CD14-positive monocyte (primary cell): Measurements from ENCODE around the gene TEX19. TPM values are rescaled to one million over a fixed set of nuclear protein-coding genes. Genes with fewer than 3 reads are reported as not detected.
A peak's percentile ranks its signal among the peaks of the same experiment; 100 is the strongest.

Experiments
- DNase-seq, 3 donors: peaks; one replicate each; pipeline ENCODE4 v3.0.0-alpha.2; 2011 to 2022
- H2AFZ ChIP-seq: 2 replicates; pipeline ENCODE4 v1.6.0; 2012; ENCODE audit warnings: mild to moderate bottlenecking, low read depth, low read length, inconsistent platforms; ENCODE audit not compliant: insufficient read depth, poor library complexity, severe bottlenecking
- H3K27ac ChIP-seq, 2 donors: 1 replicate in 1 of 2; 2 replicates in 1 of 2; pipeline ENCODE4 v1.5.1; 2012 to 2013; ENCODE audit warnings: low read length in 2 of 2, control low read depth in 1 of 2, inconsistent platforms in 1 of 2, low read depth in 1 of 2, mild to moderate bottlenecking in 1 of 2
- H3K27me3 ChIP-seq, 2 donors: one replicate each; pipeline versions ENCODE4 v1.6.0 to v1.6.1; 2011 to 2013; ENCODE audit warnings: low read length in 2 of 2; ENCODE audit not compliant: control insufficient read depth in 2 of 2, insufficient read depth in 2 of 2
- H3K36me3 ChIP-seq, 2 donors: replicated peaks in 1 of 2; 1 replicate in 1 of 2; 2 replicates in 1 of 2; pipeline versions ENCODE4 v1.5.1 to v1.6.1; 2012 to 2013; ENCODE audit warnings: low read length in 2 of 2, control low read depth in 1 of 2, inconsistent platforms in 1 of 2, mild to moderate bottlenecking in 1 of 2; ENCODE audit not compliant: insufficient read depth in 2 of 2, control insufficient read depth in 1 of 2
- H3K4me1 ChIP-seq, 2 donors: 1 replicate in 1 of 2; 2 replicates in 1 of 2; pipeline versions ENCODE4 v1.5.1 to v1.6.1; 2012 to 2013; ENCODE audit warnings: low read length in 2 of 2, control low read depth in 1 of 2, inconsistent platforms in 1 of 2, mild to moderate bottlenecking in 1 of 2, moderate library complexity in 1 of 2; ENCODE audit not compliant: insufficient read depth in 2 of 2, control insufficient read depth in 1 of 2
- H3K4me2 ChIP-seq: replicated peaks from 2 replicates; pipeline ENCODE3; 2012; ENCODE audit warnings: low read length, moderate library complexity, mild to moderate bottlenecking; ENCODE audit not compliant: poor library complexity, severe bottlenecking; ENCODE audit errors: extremely low read depth
- H3K4me3 ChIP-seq, 3 experiments: fragments of 200-600 bp in 1 of 3; sonication (generic) in 1 of 3; replicated peaks in 1 of 3; 1 replicate in 2 of 3; 2 replicates in 1 of 3; pipeline ENCODE4 v1.5.1; 2011 to 2013; ENCODE audit warnings: low read length in 3 of 3, mild to moderate bottlenecking in 3 of 3, control low read depth in 2 of 3, low read depth in 2 of 3, inconsistent platforms in 1 of 3, moderate library complexity in 1 of 3
- H3K79me2 ChIP-seq: 2 replicates; pipeline ENCODE4 v1.6.0; 2012; ENCODE audit warnings: mild to moderate bottlenecking, control low read depth, inconsistent platforms, low read length, moderate library complexity; ENCODE audit not compliant: insufficient read depth
- H3K9ac ChIP-seq: 2 replicates; pipeline ENCODE4 v1.6.0; 2017; ENCODE audit warnings: low read length, mild to moderate bottlenecking; ENCODE audit not compliant: insufficient read depth, poor library complexity, severe bottlenecking
- H3K9me3 ChIP-seq, 2 donors: replicated peaks in 1 of 2; 1 replicate in 1 of 2; 2 replicates in 1 of 2; pipeline versions ENCODE4 v1.5.1 to v1.6.1; 2012 to 2013; ENCODE audit warnings: low read length in 2 of 2, control low read depth in 1 of 2; ENCODE audit not compliant: control insufficient read depth in 1 of 2, insufficient read depth in 1 of 2
- H4K20me1 ChIP-seq: 2 replicates; pipeline ENCODE4 v1.6.0; 2012; ENCODE audit warnings: mild to moderate bottlenecking, low read length, control low read depth, moderate library complexity; ENCODE audit not compliant: insufficient read depth
- H3K27ac Mint-ChIP-seq, 7 donors: one replicate each; pipeline ENCODE4 v1.8.0; 2020; ENCODE audit warnings: mild to moderate bottlenecking in 7 of 7, mixed read lengths in 7 of 7, moderate library complexity in 6 of 7, inconsistent platforms in 2 of 7
- H3K27me3 Mint-ChIP-seq, 3 donors: one replicate each; pipeline ENCODE4 v1.8.0; 2021 to 2022; ENCODE audit warnings: low read depth in 3 of 3, mild to moderate bottlenecking in 3 of 3, mixed read lengths in 3 of 3, moderate library complexity in 3 of 3, inconsistent platforms in 1 of 3
- H3K36me3 Mint-ChIP-seq, 2 donors: one replicate each; pipeline ENCODE4 v1.8.0; 2020; ENCODE audit warnings: mixed read lengths in 2 of 2, inconsistent platforms in 1 of 2, mild to moderate bottlenecking in 1 of 2
- H3K4me1 Mint-ChIP-seq: one replicate; pipeline ENCODE4 v1.8.0; 2020; ENCODE audit warnings: mild to moderate bottlenecking, mixed read lengths
- H3K4me3 Mint-ChIP-seq, 2 donors: one replicate each; pipeline ENCODE4 v1.8.0; 2020; ENCODE audit warnings: mild to moderate bottlenecking in 2 of 2, mixed read lengths in 2 of 2, moderate library complexity in 1 of 2
- H3K9me3 Mint-ChIP-seq, 7 donors: one replicate each; pipeline ENCODE4 v1.8.0; 2020 to 2022; ENCODE audit warnings: mixed read lengths in 7 of 7, mild to moderate bottlenecking in 6 of 7, moderate library complexity in 6 of 7, inconsistent platforms in 2 of 7
- WGBS: methylation state at CpG from one replicate; pipeline ENCODE4 v1.1.5; 2013; ENCODE audit warnings: missing lambda C conversion rate; ENCODE audit not compliant: insufficient coverage; 5-methylcytosine and 5-hydroxymethylcytosine counted together
- intact Hi-C, 2 donors: fragments of 100-400 bp; cut with micrococcal nuclease; formaldehyde crosslinking; loops; one replicate each; pipeline versions ENCODE4 v1.15.0 to v1.15.1; 2023
- polyA plus RNA-seq, 3 donors: library from polyadenylated mRNA; depleted of rRNA in 1 of 3; unstranded in 2 of 3; stranded (reverse) in 1 of 3; fragments of 300-500 nt in 2 of 3; fragments of >200 nt in 1 of 3; fragmentation: Illumina TruSeq in 2 of 3; gene quantifications; 1 replicate in 2 of 3; 2 replicates in 1 of 3; pipeline ENCODE4 v1.2.3, GENCODE V29; 2012 to 2021
- TF ChIP-seq, protein P1 (sequence below): fragments of 200-600 bp; IDR thresholded peaks from one replicate; pipeline ENCODE4 v1.8.0; 2022; ENCODE audit warnings: antibody characterized with exemption, mild to moderate bottlenecking

Gene TEX19
- polyA plus RNA-seq, 3 donors = not detected

DNA sequence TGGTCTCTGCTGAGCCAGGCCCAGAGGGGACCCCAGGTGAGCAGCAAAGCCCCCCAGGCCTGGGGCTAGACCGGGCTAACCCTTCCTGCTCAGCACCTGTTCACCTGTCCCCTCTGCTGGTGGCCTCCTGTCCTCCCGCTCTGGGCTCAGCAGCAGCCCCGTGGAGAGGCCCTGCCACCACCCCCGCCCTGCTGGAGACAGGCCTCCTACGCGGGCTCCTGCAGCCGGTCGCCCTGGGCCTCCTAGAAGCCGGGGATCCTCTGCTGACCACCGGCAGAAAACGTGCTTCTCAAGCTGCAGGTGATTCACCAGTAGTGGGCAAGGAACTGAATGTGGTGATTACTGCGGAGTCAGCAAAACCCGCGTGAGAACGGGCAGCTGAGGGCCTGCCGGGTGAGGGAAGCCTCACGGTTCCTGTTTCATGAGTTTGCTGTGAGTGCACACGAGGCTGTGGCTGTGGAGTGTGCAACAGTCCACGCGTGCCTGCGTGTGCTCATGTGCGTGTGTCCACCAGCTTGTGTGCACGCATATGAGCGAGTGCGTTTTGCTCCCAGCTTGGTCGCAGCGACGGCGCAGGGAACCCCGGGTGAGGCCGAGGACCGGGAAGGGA is 26.3 kb upstream of the TEX19 start:
- H3K79me2 ChIP-seq = peaks cover 34% of the 10 kb centered on the region
- peak overlapping the region; percentile 41 for H2AFZ ChIP-seq
- peaks cover 45% of the 10 kb centered on the region for H3K4me1 Mint-ChIP-seq
- H3K9me3 Mint-ChIP-seq = peaks cover 0 to 3% (median 0%) of the 10 kb centered on the region in 7 donors
- TF ChIP-seq, protein P1, sequence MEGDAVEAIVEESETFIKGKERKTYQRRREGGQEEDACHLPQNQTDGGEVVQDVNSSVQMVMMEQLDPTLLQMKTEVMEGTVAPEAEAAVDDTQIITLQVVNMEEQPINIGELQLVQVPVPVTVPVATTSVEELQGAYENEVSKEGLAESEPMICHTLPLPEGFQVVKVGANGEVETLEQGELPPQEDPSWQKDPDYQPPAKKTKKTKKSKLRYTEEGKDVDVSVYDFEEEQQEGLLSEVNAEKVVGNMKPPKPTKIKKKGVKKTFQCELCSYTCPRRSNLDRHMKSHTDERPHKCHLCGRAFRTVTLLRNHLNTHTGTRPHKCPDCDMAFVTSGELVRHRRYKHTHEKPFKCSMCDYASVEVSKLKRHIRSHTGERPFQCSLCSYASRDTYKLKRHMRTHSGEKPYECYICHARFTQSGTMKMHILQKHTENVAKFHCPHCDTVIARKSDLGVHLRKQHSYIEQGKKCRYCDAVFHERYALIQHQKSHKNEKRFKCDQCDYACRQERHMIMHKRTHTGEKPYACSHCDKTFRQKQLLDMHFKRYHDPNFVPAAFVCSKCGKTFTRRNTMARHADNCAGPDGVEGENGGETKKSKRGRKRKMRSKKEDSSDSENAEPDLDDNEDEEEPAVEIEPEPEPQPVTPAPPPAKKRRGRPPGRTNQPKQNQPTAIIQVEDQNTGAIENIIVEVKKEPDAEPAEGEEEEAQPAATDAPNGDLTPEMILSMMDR = no peak
- H3K9ac ChIP-seq = peak overlapping the region; percentile 91
- H3K27me3 ChIP-seq = no peaks in the 10 kb centered on the region
- peaks cover 0 to 11% of the 10 kb centered on the region in 2 donors for H3K36me3 ChIP-seq
- H3K4me3 Mint-ChIP-seq = peak overlapping the region; percentile 91 to 96
- peaks cover 51% of the 10 kb centered on the region for H4K20me1 ChIP-seq
- H3K4me3 ChIP-seq = peak overlapping the region; percentile 70 to 92 (median 88)
- peaks cover 36 to 61% of the 10 kb centered on the region in 2 donors for H3K4me1 ChIP-seq
- intact Hi-C loops = loop anchor here in 1 of 2 donors (5.0 kb wide), 1 partner anchor 35 kb away; no protein-coding TSS in a partner anchor
- WGBS = 10% methylated on average over 29 of the region's 32 CpGs
- H3K27ac ChIP-seq = peak overlapping the region; percentile 68 to 92
- H3K27ac Mint-ChIP-seq = peak overlapping the region; percentile 81 to 93 (median 90)
- peaks cover 6 to 9% of the 10 kb centered on the region in 2 donors for H3K36me3 Mint-ChIP-seq
- peaks cover 11 to 34% (median 12%) of the 10 kb centered on the region in 3 donors for H3K27me3 Mint-ChIP-seq
- no peaks in the 10 kb centered on the region for H3K9me3 ChIP-seq
- peak overlapping the region; percentile 97 for H3K4me2 ChIP-seq
- peak; percentile 90 to 95 (median 94) for DNase-seq

DNA sequence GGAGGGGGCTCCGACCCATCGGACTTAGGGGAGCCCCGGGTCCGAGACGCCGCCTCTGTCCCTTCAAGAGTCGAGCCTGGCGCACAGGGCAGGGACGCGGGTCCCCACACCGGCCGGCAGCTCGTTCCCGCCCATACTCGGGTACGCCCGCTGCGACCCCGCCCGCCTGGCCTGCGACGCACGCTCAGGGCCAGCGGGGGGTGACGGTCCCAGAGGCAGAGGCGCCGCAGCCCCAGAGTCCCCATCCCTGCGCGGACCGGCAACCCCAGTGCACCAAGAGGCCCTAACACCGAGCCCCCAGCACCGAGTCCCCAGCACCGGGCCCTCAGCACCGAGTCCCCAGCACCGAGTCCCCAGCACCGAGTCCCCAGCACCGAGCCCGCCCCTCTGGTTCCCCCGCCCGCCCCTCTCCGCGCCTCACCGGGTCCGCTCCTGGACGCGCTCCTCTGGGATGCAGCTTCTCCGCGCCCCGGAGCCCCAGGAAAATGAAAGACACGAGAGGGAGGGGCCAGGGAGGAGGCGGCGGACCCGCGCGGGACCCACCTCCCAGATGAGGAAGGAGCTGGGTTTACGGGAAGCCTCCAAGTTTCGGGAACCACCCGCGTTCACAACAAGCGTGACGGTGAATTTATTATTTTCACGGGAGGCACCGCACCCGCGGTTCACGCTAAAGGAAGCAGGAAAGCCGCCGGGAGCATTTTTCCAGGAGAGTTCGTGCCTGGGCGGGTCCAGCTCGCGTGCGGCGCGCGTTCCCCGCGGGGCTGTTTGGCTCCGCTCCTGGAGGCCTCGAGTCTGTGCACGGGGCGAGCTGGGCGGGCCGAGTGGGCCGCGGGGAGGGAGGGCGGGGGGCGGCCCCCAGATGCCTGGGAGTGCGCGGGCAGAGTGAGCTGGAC is 25.5 kb upstream of the TEX19 start, which contains the start of gene SECTM1:
SECTM1 (minus strand) TSS at position 488 of the 893 bp plus-strand sequence. CDS start 6,526 bp downstream, outside the sequence.
- peak; percentile 51 to 73 (median 59) for DNase-seq
- peak within 1 kb of the TSS; percentile 70 to 92 (median 88) for H3K4me3 ChIP-seq
- H3K9me3 Mint-ChIP-seq = peaks cover 0 to 3% (median 0%) of the 10 kb centered on the region in 7 donors
- peak within 1 kb of the TSS; percentile 91 for H3K9ac ChIP-seq
- peaks cover 36 to 61% of the 10 kb centered on the region in 2 donors for H3K4me1 ChIP-seq
- H3K27ac ChIP-seq = peak within 1 kb of the TSS; percentile 68 to 92
- WGBS = under 1% methylated on average over 90 of the region's 90 CpGs
- H4K20me1 ChIP-seq = peaks cover 44% of the 10 kb centered on the region
- H3K27me3 Mint-ChIP-seq = peaks cover 10 to 31% (median 11%) of the 10 kb centered on the region in 3 donors
- H3K79me2 ChIP-seq = peaks cover 34% of the 10 kb centered on the region
- H3K4me3 Mint-ChIP-seq = peak within 1 kb of the TSS; percentile 97 to 99
- peaks cover 45% of the 10 kb centered on the region for H3K4me1 Mint-ChIP-seq
- H3K4me2 ChIP-seq = peak within 1 kb of the TSS; percentile 97
- peak within 1 kb of the TSS; percentile 78 for H2AFZ ChIP-seq
- peak within 1 kb of the TSS; percentile 83 to 94 (median 91) for H3K27ac Mint-ChIP-seq
- H3K36me3 ChIP-seq = peaks cover 0 to 11% of the 10 kb centered on the region in 2 donors
- intact Hi-C loops = loop anchor here in 1 of 2 donors (5.0 kb wide), 1 partner anchor 36 kb away; no protein-coding TSS in a partner anchor
- no peaks in the 10 kb centered on the region for H3K27me3 ChIP-seq
- TF ChIP-seq, protein P1 = no peak
- peaks cover 6 to 9% of the 10 kb centered on the region in 2 donors for H3K36me3 Mint-ChIP-seq
- H3K9me3 ChIP-seq = no peaks in the 10 kb centered on the region
